ENCODE measurements around the gene PLCB1.
"Not testable (repeated sequence)": the region's sequence is repeated elsewhere in the genome, so short reads cannot be mapped to it uniquely, and the experiment has no call there.

PLCB1 gene

DNA sequence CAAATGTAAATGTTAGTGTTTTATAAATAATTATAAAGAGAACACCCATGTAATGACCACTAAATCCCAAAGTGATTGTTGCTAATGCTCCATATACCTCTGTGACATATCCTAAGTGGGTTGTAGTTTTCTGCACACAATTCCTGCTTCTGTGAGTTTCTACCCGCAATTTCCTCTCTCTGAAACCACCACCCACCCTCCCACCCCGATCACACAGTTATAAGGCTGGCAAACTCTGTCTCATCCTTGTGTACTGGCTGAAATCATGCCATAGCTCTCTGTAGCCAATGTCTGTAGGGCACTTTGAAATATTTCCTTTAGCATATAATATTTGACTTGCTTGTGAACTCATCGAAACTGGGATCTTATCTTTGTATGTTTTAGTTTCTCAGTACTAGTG is 236.6 kb downstream of the PLCB1 start:
- Histone ChIP-seq H3K27ac (ENCODE audit: low read depth, low read length) (no peak overlapping the region), H3K9ac (ENCODE audit: low read length) (no peak overlapping the region), H3K9me3 (ENCODE audit: low read length) (no peaks in the 10 kb centered on the region), H3K36me3 (ENCODE audit: insufficient read depth, low read length) (no peaks in the 10 kb centered on the region), H3K27me3 (ENCODE audit: control insufficient read depth in 1 of 2, insufficient read depth in 2 of 2, low read length in 2 of 2) (no peaks in the 10 kb centered on the region), H3K4me1 (ENCODE audit: insufficient read depth, low read length) (peaks cover 6% of the 10 kb centered on the region), H3K4me3 (ENCODE audit: low read depth in 1 of 2, low read length in 2 of 2) (no peak overlapping the region)

DNA sequence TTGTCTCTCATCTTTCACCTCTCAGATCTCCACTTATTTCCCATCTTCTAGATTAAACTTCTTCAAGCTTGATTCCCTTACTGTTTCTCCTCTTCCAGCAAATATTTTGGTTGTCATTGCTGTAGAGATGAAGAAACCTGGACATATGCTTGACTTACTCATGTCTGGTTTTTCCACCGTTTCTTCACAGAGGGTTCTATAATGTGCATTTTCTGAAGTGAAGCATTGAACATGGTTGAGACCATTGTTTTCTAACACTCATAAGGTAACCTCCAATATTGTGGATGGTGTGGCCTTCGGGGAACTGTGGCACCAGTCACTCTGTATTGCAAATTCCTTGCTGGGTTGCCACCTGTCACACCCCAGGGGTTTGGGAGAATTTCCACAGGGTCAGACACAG is 237.2 kb downstream of the PLCB1 start:
- Histone ChIP-seq H3K9ac (ENCODE audit: low read length) (no peak overlapping the region), H3K9me3 (ENCODE audit: low read length) (no peaks in the 10 kb centered on the region), H3K27me3 (ENCODE audit: control insufficient read depth in 1 of 2, insufficient read depth in 2 of 2, low read length in 2 of 2) (no peaks in the 10 kb centered on the region), H3K36me3 (ENCODE audit: insufficient read depth, low read length) (no peaks in the 10 kb centered on the region), H3K27ac (ENCODE audit: low read depth, low read length) (no peak overlapping the region), H3K4me3 (ENCODE audit: low read depth in 1 of 2, low read length in 2 of 2) (no peak overlapping the region), H3K4me1 (ENCODE audit: insufficient read depth, low read length) (peaks cover 6% of the 10 kb centered on the region)

DNA sequence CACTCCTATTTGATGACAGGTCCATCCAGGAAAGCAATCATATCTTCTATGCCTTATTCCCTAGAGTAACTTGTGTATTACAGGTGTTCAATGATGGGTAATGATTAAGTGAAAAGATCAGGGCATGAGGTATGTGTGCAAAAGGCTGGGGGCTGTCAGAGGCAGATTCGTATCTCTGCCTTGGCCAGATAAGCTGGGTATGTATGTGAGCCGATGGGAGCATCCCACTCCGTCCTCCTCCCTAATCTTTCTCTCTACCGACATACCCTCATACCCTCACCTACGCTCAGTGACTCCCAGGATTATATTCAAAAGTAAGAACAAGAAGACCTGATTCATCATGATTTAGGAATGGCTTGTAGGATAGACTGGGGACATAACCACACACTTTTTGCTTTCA is 238.7 kb downstream of the PLCB1 start:
- Histone ChIP-seq H3K9me3 (ENCODE audit: low read length) (no peaks in the 10 kb centered on the region), H3K4me3 (ENCODE audit: low read depth in 1 of 2, low read length in 2 of 2) (no peak overlapping the region), H3K27ac (ENCODE audit: low read depth, low read length) (no peak overlapping the region)

DNA sequence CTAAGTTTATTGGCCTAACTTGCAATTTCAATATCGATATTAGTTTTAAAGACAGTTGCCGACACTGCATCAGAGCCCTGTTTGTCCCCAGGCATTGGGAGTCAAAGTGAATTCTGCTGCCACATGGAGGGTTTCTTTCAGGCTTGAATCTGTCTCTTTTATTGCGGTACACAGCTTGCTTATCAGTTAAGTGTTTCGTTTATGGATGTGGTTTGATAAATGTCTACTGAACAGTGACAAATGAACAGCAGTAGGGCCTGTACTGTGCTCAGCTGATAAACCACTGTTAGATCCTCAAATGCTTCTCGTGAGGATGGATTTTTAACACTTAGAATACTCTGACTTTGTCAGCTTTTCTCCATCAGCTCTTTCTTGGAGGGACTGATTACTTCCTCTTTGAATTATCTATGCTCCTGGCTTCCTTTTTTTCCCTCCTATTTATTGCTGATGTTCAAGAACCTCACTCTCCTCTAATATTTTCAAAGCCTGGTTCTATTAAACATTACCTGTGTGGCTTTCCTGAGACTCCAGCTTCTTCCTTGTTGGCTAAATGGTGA is 240.8 kb downstream of the PLCB1 start:
- no peak overlapping the region for H3K9ac ChIP-seq (ENCODE audit: low read length)
- H3K9me3 ChIP-seq (ENCODE audit: low read length), result no peaks in the 10 kb centered on the region

More for the DNA sequence above, 238.7 kb downstream of the PLCB1 start:
- H3K9ac ChIP-seq (ENCODE audit: low read length), result no peak overlapping the region
- no peaks in the 10 kb centered on the region for H3K36me3 ChIP-seq (ENCODE audit: insufficient read depth, low read length)
- peaks cover 18% of the 10 kb centered on the region for H3K4me1 ChIP-seq (ENCODE audit: insufficient read depth, low read length)
- H3K27me3 ChIP-seq (ENCODE audit: control insufficient read depth in 1 of 2, insufficient read depth in 2 of 2, low read length in 2 of 2), result no peaks in the 10 kb centered on the region

DNA sequence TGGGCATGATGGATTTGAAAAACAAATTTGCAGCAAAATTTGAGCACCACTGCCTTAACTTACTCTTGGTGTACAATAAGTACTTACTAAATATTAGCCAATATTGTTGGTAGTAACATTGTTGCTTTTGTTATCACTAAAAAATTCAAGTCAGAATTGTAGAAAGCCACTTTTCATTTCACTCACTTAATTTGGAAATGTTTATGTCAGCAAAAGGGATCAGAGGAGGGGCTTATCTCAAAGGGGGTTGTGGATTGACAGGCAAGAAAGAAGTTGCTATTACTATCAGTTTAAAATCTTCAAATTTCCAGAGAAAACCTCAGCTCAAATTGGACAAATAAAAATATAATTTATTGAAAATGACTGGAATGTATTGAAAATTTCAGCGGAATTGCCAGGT is 241.5 kb downstream of the PLCB1 start:
- H3K36me3 ChIP-seq (ENCODE audit: insufficient read depth, low read length), result no peaks in the 10 kb centered on the region

More for the DNA sequence above, 240.8 kb downstream of the PLCB1 start:
- H3K4me1 ChIP-seq (ENCODE audit: insufficient read depth, low read length), result peaks cover 22% of the 10 kb centered on the region
- no peak overlapping the region for H3K4me3 ChIP-seq (ENCODE audit: low read depth in 1 of 2, low read length in 2 of 2)
- no peak overlapping the region for H3K27ac ChIP-seq (ENCODE audit: low read depth, low read length)
- no peaks in the 10 kb centered on the region for H3K27me3 ChIP-seq (ENCODE audit: control insufficient read depth in 1 of 2, insufficient read depth in 2 of 2, low read length in 2 of 2)
- H3K36me3 ChIP-seq (ENCODE audit: insufficient read depth, low read length), result no peaks in the 10 kb centered on the region

DNA sequence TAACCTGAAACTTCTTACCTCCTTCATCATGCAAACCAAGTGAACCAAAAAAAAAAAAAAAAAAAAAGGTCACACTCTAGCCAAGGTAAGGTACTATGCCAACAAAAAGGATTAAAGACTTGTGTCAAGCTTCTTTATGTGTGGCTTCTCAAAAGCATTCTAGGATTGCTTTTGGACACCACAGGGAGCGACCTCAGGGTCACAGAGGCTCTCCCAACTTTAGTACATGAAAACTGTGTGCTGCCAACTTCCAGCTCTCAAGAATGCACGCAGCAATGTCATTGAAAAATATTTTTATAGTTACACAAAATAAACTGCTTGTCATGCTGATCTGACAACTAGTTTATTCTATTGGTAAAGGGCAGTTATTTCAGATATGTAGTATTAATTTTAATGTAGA is 243.8 kb downstream of the PLCB1 start:
- no peak overlapping the region for H3K4me3 ChIP-seq (ENCODE audit: low read depth in 1 of 2, low read length in 2 of 2)
- H3K27me3 ChIP-seq (ENCODE audit: control insufficient read depth in 1 of 2, insufficient read depth in 2 of 2, low read length in 2 of 2), result no peaks in the 10 kb centered on the region
- peak overlapping the region; percentile 27 for H3K27ac ChIP-seq (ENCODE audit: low read depth, low read length)
- H3K9ac ChIP-seq (ENCODE audit: low read length), result no peak overlapping the region
- H3K9me3 ChIP-seq (ENCODE audit: low read length), result no peaks in the 10 kb centered on the region
- no peaks in the 10 kb centered on the region for H3K36me3 ChIP-seq (ENCODE audit: insufficient read depth, low read length)
- H3K4me1 ChIP-seq (ENCODE audit: insufficient read depth, low read length), result peaks cover 22% of the 10 kb centered on the region

More for the DNA sequence above, 241.5 kb downstream of the PLCB1 start:
- H3K9ac ChIP-seq (ENCODE audit: low read length), result no peak overlapping the region
- no peaks in the 10 kb centered on the region for H3K27me3 ChIP-seq (ENCODE audit: control insufficient read depth in 1 of 2, insufficient read depth in 2 of 2, low read length in 2 of 2)
- H3K4me1 ChIP-seq (ENCODE audit: insufficient read depth, low read length), result peaks cover 22% of the 10 kb centered on the region
- no peak overlapping the region for H3K27ac ChIP-seq (ENCODE audit: low read depth, low read length)
- H3K9me3 ChIP-seq (ENCODE audit: low read length), result no peaks in the 10 kb centered on the region
- no peak overlapping the region for H3K4me3 ChIP-seq (ENCODE audit: low read depth in 1 of 2, low read length in 2 of 2)

DNA sequence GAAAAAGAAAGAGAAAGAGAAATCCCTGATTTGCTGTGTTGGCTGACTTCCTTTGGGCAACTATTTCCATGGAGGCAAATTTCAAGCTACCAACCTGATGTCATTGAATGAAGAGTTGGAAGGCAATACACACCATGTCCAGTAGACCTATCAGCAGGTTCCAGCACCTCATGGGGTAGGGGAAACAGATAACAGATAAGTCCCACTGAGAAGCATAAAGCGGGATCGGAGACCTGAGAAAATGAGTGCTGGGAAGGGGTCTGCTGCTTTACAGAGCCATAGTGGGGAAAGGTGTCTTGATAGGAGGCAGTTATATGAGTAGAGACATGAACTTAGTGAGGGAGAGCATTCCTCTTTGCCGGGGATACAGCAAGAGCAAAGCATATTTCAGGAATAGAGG is 244.9 kb downstream of the PLCB1 start:
- no peaks in the 10 kb centered on the region for H3K9me3 ChIP-seq (ENCODE audit: low read length)
- peaks cover 22% of the 10 kb centered on the region for H3K4me1 ChIP-seq (ENCODE audit: insufficient read depth, low read length)
- H3K9ac ChIP-seq (ENCODE audit: low read length), result no peak overlapping the region
- no peaks in the 10 kb centered on the region for H3K27me3 ChIP-seq (ENCODE audit: control insufficient read depth in 1 of 2, insufficient read depth in 2 of 2, low read length in 2 of 2)
- H3K27ac ChIP-seq (ENCODE audit: low read depth, low read length), result no peak overlapping the region
- no peaks in the 10 kb centered on the region for H3K36me3 ChIP-seq (ENCODE audit: insufficient read depth, low read length)
- H3K4me3 ChIP-seq (ENCODE audit: low read depth in 1 of 2, low read length in 2 of 2), result no peak overlapping the region

DNA sequence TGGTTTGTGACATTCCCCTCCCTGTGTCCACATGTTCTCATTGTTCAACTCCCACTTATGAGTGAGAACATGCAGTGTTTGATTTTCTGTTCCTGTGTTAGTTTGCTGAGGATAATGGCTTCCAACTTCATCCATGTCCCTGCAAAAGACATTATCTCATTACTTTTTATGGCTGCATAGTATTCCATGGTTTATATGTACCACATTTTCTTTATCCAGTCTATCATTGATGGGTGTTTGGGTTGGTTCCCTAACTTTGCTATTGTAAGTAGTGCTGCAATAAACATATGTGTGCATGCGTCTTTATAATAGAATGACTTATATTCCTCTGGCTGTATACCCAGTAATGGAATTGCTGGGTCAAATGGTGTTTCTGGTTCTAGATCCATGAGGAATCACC is 247.1 kb downstream of the PLCB1 start:
- H3K9ac ChIP-seq (ENCODE audit: low read length); H3K9me3 ChIP-seq (ENCODE audit: low read length); H3K36me3 ChIP-seq (ENCODE audit: insufficient read depth, low read length); H3K27me3 ChIP-seq (ENCODE audit: control insufficient read depth in 1 of 2, insufficient read depth in 2 of 2, low read length in 2 of 2); H3K27ac ChIP-seq (ENCODE audit: low read depth, low read length); H3K4me3 ChIP-seq (ENCODE audit: low read depth in 1 of 2, low read length in 2 of 2): not testable (repeated sequence)
- peaks cover 16% of the 10 kb centered on the region for H3K4me1 ChIP-seq (ENCODE audit: insufficient read depth, low read length)

DNA sequence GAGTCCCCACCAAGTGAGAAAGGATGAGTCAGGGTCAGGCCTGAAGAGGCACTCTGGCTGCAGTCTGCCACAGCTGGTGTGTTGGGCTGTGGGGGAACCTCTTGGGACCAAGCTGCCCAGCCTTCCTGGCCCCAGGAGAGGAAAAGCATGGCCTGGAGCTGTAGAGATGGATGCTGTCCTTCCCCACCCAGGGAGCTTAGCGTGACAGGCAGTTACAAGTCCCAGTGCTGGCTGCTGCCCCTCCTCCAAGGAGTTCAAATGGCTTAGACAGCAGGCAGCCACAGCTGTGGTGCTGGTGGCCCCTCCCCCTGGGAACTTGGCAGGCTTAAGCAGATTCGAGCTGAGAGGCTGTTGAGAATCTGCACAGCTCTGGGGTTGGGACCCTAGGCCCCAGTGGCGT is 253.2 kb downstream of the PLCB1 start:
- H3K9ac ChIP-seq (ENCODE audit: low read length), result no peak overlapping the region
- H3K4me1 ChIP-seq (ENCODE audit: insufficient read depth, low read length), result peaks cover 19% of the 10 kb centered on the region
- no peak overlapping the region for H3K27ac ChIP-seq (ENCODE audit: low read depth, low read length)
- no peak overlapping the region for H3K4me3 ChIP-seq (ENCODE audit: low read depth in 1 of 2, low read length in 2 of 2)
- no peaks in the 10 kb centered on the region for H3K36me3 ChIP-seq (ENCODE audit: insufficient read depth, low read length)
- no peaks in the 10 kb centered on the region for H3K27me3 ChIP-seq (ENCODE audit: control insufficient read depth in 1 of 2, insufficient read depth in 2 of 2, low read length in 2 of 2)
- no peaks in the 10 kb centered on the region for H3K9me3 ChIP-seq (ENCODE audit: low read length)

DNA sequence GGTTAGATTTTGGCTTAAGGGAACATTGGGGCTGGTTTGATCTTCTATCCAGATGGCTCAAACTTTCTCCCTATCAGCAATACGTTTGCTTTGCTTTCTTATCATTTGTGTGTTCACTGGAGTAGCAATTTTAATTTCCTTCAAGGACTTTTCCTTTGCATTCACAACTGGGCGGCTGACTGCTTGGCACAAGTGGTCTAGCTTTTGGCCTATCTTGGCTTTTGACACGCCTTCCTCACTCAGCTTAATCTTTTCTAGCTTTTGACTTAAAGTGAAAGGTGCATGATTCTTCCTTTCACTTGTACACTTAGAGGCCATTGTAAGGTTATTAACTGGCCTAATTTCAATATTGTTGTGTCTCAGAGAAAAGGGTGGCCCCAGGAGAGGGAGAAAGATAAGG is 254.9 kb downstream of the PLCB1 start:
- Histone ChIP-seq H3K27ac (ENCODE audit: low read depth, low read length) (no peak overlapping the region), H3K9ac (ENCODE audit: low read length) (no peak overlapping the region), H3K4me1 (ENCODE audit: insufficient read depth, low read length) (peaks cover 20% of the 10 kb centered on the region), H3K27me3 (ENCODE audit: control insufficient read depth in 1 of 2, insufficient read depth in 2 of 2, low read length in 2 of 2) (no peaks in the 10 kb centered on the region), H3K4me3 (ENCODE audit: low read depth in 1 of 2, low read length in 2 of 2) (no peak overlapping the region), H3K36me3 (ENCODE audit: insufficient read depth, low read length) (no peaks in the 10 kb centered on the region), H3K9me3 (ENCODE audit: low read length) (no peaks in the 10 kb centered on the region)

DNA sequence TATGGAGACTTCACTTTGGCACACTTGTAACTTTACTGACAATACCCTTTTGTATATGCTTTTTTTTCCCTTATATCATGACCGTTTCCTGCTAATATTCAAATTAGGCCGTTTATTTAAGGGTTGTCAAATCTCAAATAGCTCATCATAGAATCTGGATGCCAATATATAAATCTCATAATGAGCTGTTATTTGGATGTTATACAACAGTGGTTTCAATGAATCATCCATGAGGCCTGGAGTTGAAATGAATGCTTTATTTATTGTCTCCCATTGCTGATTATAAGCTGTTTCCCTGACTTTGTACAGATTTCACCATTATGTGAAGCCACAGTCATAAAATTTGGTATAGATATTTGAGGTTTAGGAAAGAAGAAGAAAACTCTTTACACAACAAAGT is 256.1 kb downstream of the PLCB1 start:
- Histone ChIP-seq H3K27ac (ENCODE audit: low read depth, low read length) (no peak overlapping the region), H3K36me3 (ENCODE audit: insufficient read depth, low read length) (no peaks in the 10 kb centered on the region), H3K27me3 (ENCODE audit: control insufficient read depth in 1 of 2, insufficient read depth in 2 of 2, low read length in 2 of 2) (no peaks in the 10 kb centered on the region), H3K9ac (ENCODE audit: low read length) (no peak overlapping the region), H3K4me3 (ENCODE audit: low read depth in 1 of 2, low read length in 2 of 2) (no peak overlapping the region), H3K9me3 (ENCODE audit: low read length) (no peaks in the 10 kb centered on the region), H3K4me1 (ENCODE audit: insufficient read depth, low read length) (peaks cover 20% of the 10 kb centered on the region)

DNA sequence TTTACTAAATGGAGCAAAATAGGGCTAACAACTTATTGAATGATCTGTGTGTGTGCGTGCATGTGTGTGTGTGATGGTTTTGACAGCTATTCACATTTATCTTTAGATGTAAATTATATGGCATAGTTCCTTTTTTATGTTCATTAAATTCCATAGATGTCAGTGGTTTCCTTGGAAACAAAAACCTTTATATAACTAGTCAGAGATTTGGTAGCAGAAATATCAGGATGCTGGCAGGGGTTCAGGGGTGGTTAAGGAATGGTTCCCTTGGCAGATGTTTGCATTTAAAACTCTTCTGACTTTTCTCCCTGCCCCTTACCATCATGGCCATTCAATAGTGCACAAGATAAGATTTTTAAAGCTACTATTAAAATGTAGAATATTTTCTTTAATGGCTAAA is 256.6 kb downstream of the PLCB1 start:
- Histone ChIP-seq H3K27ac (ENCODE audit: low read depth, low read length) (no peak overlapping the region), H3K4me1 (ENCODE audit: insufficient read depth, low read length) (peaks cover 20% of the 10 kb centered on the region)

More for the DNA sequence above, 256.6 kb downstream of the PLCB1 start:
- H3K36me3 ChIP-seq (ENCODE audit: insufficient read depth, low read length), result no peaks in the 10 kb centered on the region
- H3K9me3 ChIP-seq (ENCODE audit: low read length), result no peaks in the 10 kb centered on the region
- no peak overlapping the region for H3K4me3 ChIP-seq (ENCODE audit: low read depth in 1 of 2, low read length in 2 of 2)
- H3K27me3 ChIP-seq (ENCODE audit: control insufficient read depth in 1 of 2, insufficient read depth in 2 of 2, low read length in 2 of 2), result no peaks in the 10 kb centered on the region
- no peak overlapping the region for H3K9ac ChIP-seq (ENCODE audit: low read length)

Measured in muscle layer of colon (tissue), 2 donors.